Measurements from ENCODE around the gene DLL4.
"Not testable (repeated sequence)": the region's sequence is repeated elsewhere in the genome, so short reads cannot be mapped to it uniquely, and the experiment has no call there.

DLL4 gene

DNA sequence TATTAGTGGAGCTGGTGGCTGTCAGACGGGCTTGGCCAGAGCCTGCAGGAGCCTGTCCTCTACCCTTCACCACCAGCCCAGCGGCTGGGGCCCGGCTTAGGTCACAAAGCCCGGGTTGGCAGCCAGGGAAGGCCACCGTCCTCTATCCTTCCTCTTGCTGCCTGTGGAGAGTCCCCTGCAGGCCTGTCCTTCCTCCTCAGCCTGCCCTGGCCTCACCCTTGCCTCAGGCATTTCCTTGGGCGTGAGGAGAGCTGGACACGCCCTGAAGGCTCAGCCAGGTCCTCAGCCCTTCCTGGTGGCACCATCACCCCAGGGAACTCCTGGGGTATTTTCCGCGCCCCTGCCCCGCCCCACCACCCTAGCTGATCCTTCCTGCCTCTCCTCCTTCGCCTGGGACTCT is 31.8 kb downstream of the DLL4 start:
- peaks cover under 1% of the 10 kb centered on the region; the same call in 1 of the 2 replicates for H3K36me3 ChIP-seq (ENCODE audit: insufficient read depth, low read length)
- peaks cover 15% of the 10 kb centered on the region; the same call in 1 of the 2 replicates for H3K4me1 ChIP-seq (ENCODE audit: insufficient read depth, low read length)
- H3K9ac ChIP-seq (ENCODE audit: low read depth, low read length): no peak overlapping the region
- H3K9me3 ChIP-seq (ENCODE audit: control insufficient read depth, insufficient read depth, low read length): no peaks in the 10 kb centered on the region

- H3K9ac ChIP-seq (ENCODE audit: low read depth, low read length); H3K9me3 ChIP-seq (ENCODE audit: control insufficient read depth, insufficient read depth, low read length); H3K36me3 ChIP-seq (ENCODE audit: insufficient read depth, low read length): not testable (repeated sequence)
- peaks cover 15% of the 10 kb centered on the region; the same call in 1 of the 2 replicates for H3K4me1 ChIP-seq (ENCODE audit: insufficient read depth, low read length)
These were observed 32.6 kb downstream of the DLL4 start for GRCh38 chr15:40961740-40962139.

DNA sequence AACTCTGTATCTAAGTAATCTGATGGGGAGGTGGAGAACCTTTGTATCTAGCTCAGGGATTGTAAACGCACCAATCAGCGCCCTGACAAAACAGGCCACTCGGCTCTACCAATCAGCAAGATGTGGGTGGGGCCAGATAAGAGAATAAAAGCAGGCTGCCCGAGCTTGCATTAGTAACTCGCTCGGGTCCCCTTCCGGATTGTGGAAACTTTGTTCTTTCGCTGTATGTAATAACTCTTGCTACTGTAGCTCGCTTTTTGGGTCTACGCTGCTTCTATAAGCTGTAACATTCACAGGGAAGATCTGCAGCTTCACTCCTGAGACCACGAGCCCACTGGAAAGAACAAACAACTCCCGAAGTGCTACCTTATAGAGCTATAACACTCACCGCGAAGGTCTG is 33.2 kb downstream of the DLL4 start:
- H3K9me3 ChIP-seq (ENCODE audit: control insufficient read depth, insufficient read depth, low read length); H3K9ac ChIP-seq (ENCODE audit: low read depth, low read length); H3K36me3 ChIP-seq (ENCODE audit: insufficient read depth, low read length): not testable (repeated sequence)
- peaks cover 15% of the 10 kb centered on the region; the same call in 1 of the 2 replicates for H3K4me1 ChIP-seq (ENCODE audit: insufficient read depth, low read length)

DNA sequence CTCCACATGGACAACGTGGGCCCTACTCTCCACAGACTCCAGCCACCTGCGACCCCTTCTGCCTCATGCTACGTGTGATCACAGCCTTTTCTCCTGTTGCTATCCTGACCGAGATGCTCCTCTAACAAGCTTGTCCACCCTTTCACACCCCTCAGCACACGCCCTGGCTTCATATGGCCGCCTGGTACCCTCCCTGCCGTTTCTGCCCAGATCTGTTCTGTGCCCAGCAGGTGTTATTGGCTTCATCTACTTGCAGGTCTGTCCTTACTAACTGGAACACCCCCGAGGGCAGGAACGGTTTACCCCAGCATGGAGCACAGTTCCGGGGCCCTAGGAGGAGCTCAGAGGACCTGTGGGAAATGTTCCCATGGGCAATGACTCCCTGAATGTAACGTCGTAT is 34.1 kb downstream of the DLL4 start:
- Histone ChIP-seq H3K9me3 (ENCODE audit: control insufficient read depth, insufficient read depth, low read length) (no peaks in the 10 kb centered on the region), H3K36me3 (ENCODE audit: insufficient read depth, low read length) (no peaks in the 10 kb centered on the region), H3K4me1 (ENCODE audit: insufficient read depth, low read length) (peaks cover 15% of the 10 kb centered on the region; the same call in 1 of the 2 replicates), H3K9ac (ENCODE audit: low read depth, low read length) (no peak overlapping the region)

- peaks cover 15% of the 10 kb centered on the region; the same call in 1 of the 2 replicates for H3K4me1 ChIP-seq (ENCODE audit: insufficient read depth, low read length)
- H3K9ac ChIP-seq (ENCODE audit: low read depth, low read length): no peak overlapping the region
- no peaks in the 10 kb centered on the region for H3K9me3 ChIP-seq (ENCODE audit: control insufficient read depth, insufficient read depth, low read length)
- H3K36me3 ChIP-seq (ENCODE audit: insufficient read depth, low read length): no peaks in the 10 kb centered on the region
These were observed 34.9 kb downstream of the DLL4 start for GRCh38 chr15:40964006-40964405.

DNA sequence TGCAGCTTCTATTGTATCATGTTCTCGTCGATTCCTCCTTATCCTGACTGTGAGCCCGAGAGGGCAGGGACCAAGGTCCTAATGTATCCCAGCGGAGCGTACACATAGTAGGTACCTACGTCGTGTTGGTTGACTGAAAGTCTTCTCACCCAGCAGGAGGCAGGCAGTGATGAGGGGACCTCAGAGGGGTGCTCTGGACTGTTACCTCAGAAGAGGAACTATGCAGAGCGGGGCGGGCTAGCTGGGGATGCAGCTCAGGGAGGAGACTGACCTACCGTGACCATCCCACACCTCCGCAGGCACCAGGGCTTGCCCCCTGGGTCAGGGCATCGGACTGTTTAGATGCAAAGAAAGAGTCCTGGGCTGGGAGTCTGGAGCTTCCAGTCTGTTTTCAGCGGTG is 35.5 kb downstream of the DLL4 start:
- Histone ChIP-seq H3K9ac (ENCODE audit: low read depth, low read length) (no peak overlapping the region), H3K4me1 (ENCODE audit: insufficient read depth, low read length) (peaks cover 13% of the 10 kb centered on the region; the same call in 1 of the 2 replicates), H3K9me3 (ENCODE audit: control insufficient read depth, insufficient read depth, low read length) (no peaks in the 10 kb centered on the region), H3K36me3 (ENCODE audit: insufficient read depth, low read length) (no peaks in the 10 kb centered on the region)

GRCh38 chr15:40968290-40969085 is 39.3 kb downstream of the DLL4 start:
- H3K9me3 ChIP-seq (ENCODE audit: control insufficient read depth, insufficient read depth, low read length): no peaks in the 10 kb centered on the region
- no peaks in the 10 kb centered on the region for H3K36me3 ChIP-seq (ENCODE audit: insufficient read depth, low read length)
- no peak overlapping the region for H3K9ac ChIP-seq (ENCODE audit: low read depth, low read length)
- no peaks in the 10 kb centered on the region; the same call in 1 of the 2 replicates for H3K4me1 ChIP-seq (ENCODE audit: insufficient read depth, low read length)

- Histone ChIP-seq H3K9me3 (ENCODE audit: control insufficient read depth, insufficient read depth, low read length) (no peaks in the 10 kb centered on the region), H3K9ac (ENCODE audit: low read depth, low read length) (no peak overlapping the region), H3K4me1 (ENCODE audit: insufficient read depth, low read length) (no peaks in the 10 kb centered on the region; the same call in 1 of the 2 replicates), H3K36me3 (ENCODE audit: insufficient read depth, low read length) (no peaks in the 10 kb centered on the region)
These were observed 40.2 kb downstream of the DLL4 start for GRCh38 chr15:40969363-40969762.

- peaks cover 11% of the 10 kb centered on the region; the same call in 1 of the 2 replicates for H3K36me3 ChIP-seq (ENCODE audit: insufficient read depth, low read length)
- no peak overlapping the region for H3K9ac ChIP-seq (ENCODE audit: low read depth, low read length)
- no peaks in the 10 kb centered on the region; the same call in 1 of the 2 replicates for H3K4me1 ChIP-seq (ENCODE audit: insufficient read depth, low read length)
- H3K9me3 ChIP-seq (ENCODE audit: control insufficient read depth, insufficient read depth, low read length): no peaks in the 10 kb centered on the region
These were observed 45.7 kb downstream of the DLL4 start for GRCh38 chr15:40974879-40975278.

DNA sequence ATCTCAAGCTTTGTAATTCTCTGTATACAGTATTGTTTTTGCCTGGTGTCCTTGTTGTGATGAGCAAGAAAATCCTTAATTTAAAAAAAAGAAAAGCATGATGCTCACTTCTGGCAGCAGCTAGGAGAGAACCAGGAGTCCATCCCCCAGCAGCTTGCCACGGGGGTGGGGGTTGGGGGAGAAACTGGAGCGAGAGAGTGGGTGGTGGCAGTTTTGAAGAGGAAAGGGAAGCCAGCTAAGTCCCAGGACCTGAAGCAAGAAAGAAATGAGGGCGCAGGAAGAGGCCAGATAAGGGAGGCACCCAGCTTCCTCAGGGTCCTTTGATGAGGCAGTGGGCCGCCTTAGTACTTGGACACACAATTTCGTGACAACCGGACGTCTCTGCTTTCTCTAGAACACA is 47.7 kb downstream of the DLL4 start:
- Histone ChIP-seq H3K36me3 (ENCODE audit: insufficient read depth, low read length) (peaks cover 22% of the 10 kb centered on the region), H3K9me3 (ENCODE audit: control insufficient read depth, insufficient read depth, low read length) (no peaks in the 10 kb centered on the region), H3K9ac (ENCODE audit: low read depth, low read length) (no peak overlapping the region), H3K4me1 (ENCODE audit: insufficient read depth, low read length) (no peaks in the 10 kb centered on the region; the same call in 1 of the 2 replicates)

DNA sequence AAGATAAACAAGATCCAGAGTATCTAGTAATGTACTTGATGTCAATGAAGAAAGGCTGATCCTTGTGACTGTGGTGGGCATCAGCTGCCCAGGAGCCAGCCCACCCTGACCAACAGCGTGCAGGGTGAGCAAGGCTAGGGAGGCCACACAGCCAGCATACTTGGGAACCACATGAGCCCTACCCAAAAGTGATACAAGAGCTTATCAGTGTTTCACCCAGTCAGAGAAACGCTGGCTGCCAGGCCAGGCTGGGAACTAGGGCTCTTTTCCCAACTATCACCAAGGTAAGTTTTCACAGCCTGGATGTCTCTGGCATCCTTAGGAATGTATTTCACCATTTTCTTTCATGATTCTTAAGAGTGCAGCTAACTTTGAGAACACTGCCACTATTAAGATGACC is 49.0 kb downstream of the DLL4 start:
- peaks cover 25% of the 10 kb centered on the region for H3K36me3 ChIP-seq (ENCODE audit: insufficient read depth, low read length)
- no peaks in the 10 kb centered on the region for H3K9me3 ChIP-seq (ENCODE audit: control insufficient read depth, insufficient read depth, low read length)
- H3K9ac ChIP-seq (ENCODE audit: low read depth, low read length): no peak overlapping the region
- H3K4me1 ChIP-seq (ENCODE audit: insufficient read depth, low read length): no peaks in the 10 kb centered on the region

DNA sequence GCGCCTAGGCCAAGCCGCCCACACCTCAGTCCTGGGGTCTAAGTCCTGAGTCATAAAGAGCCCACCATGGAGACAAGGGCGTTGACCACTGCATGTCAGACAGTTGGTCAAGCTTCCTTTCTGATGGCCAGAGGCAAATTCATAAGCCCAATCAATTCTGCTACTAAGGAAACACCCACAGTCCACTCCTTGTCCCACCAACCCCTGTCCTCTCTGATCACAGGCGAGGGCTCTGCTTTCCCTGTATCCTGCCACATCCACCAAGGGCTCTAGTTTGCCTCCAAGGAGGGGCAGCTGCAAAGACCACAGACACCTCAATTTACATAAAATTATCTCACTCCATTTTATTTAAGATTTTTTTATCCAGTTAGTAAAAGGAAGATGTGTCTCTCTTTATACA is 49.4 kb downstream of the DLL4 start:
- H3K9ac ChIP-seq (ENCODE audit: low read depth, low read length): no peak overlapping the region
- no peaks in the 10 kb centered on the region for H3K9me3 ChIP-seq (ENCODE audit: control insufficient read depth, insufficient read depth, low read length)
- no peaks in the 10 kb centered on the region for H3K4me1 ChIP-seq (ENCODE audit: insufficient read depth, low read length)
- peaks cover 25% of the 10 kb centered on the region for H3K36me3 ChIP-seq (ENCODE audit: insufficient read depth, low read length)

- Histone ChIP-seq H3K36me3 (ENCODE audit: insufficient read depth, low read length) (peaks cover 35% of the 10 kb centered on the region), H3K9ac (ENCODE audit: low read depth, low read length) (no peak overlapping the region), H3K4me1 (ENCODE audit: insufficient read depth, low read length) (no peaks in the 10 kb centered on the region), H3K9me3 (ENCODE audit: control insufficient read depth, insufficient read depth, low read length) (no peaks in the 10 kb centered on the region)
These were observed 52.0 kb downstream of the DLL4 start for GRCh38 chr15:40981186-40981585.

GRCh38 chr15:40982855-40983254 is 53.7 kb downstream of the DLL4 start:
- Histone ChIP-seq H3K9ac (ENCODE audit: low read depth, low read length) (no peak overlapping the region), H3K36me3 (ENCODE audit: insufficient read depth, low read length) (peaks cover 38% of the 10 kb centered on the region), H3K4me1 (ENCODE audit: insufficient read depth, low read length) (no peaks in the 10 kb centered on the region), H3K9me3 (ENCODE audit: control insufficient read depth, insufficient read depth, low read length) (no peaks in the 10 kb centered on the region)

GRCh38 chr15:40984406-40984805 is 55.3 kb downstream of the DLL4 start:
- Histone ChIP-seq H3K4me1 (ENCODE audit: insufficient read depth, low read length) (no peaks in the 10 kb centered on the region), H3K36me3 (ENCODE audit: insufficient read depth, low read length) (peaks cover 37% of the 10 kb centered on the region), H3K9me3 (ENCODE audit: control insufficient read depth, insufficient read depth, low read length) (no peaks in the 10 kb centered on the region), H3K9ac (ENCODE audit: low read depth, low read length) (no peak overlapping the region)

Data from ES-I3 (cell line).